Fibroblast of pulmonary artery (primary cell): ENCODE data around the gene JOSD2.
A peak's percentile ranks its signal among the peaks of the same experiment; 100 is the strongest.

Experiments
- DNase-seq: peaks from one replicate; pipeline ENCODE4 v3.0.0-alpha.2; 2010; ENCODE audit warnings: low read depth
- H3K4me3 ChIP-seq: replicated peaks from 2 replicates; pipeline ENCODE4 v1.5.1; 2011; ENCODE audit warnings: low read depth, mild to moderate bottlenecking, control low read depth, low read length, moderate library complexity
- CTCF ChIP-seq: IDR thresholded peaks from 2 replicates; pipeline ENCODE4 v1.5.1; 2011; ENCODE audit warnings: mild to moderate bottlenecking, control low read depth, low read length, inconsistent platforms; ENCODE audit errors: missing control alignments

The JOSD2 gene

GRCh38 chr19:50465000-50465399 is 46.0 kb downstream of the JOSD2 start:
- no peak overlapping the region for H3K4me3 ChIP-seq
- no peak for DNase-seq
- TF ChIP-seq CTCF: no peak

- no peak overlapping the region for H3K4me3 ChIP-seq
- no peak for TF ChIP-seq CTCF
- no peak for DNase-seq
These were observed 46.6 kb downstream of the JOSD2 start for GRCh38 chr19:50464348-50464747.

GRCh38 chr19:50462970-50463369 is 48.0 kb downstream of the JOSD2 start:
- no peak for TF ChIP-seq CTCF
- H3K4me3 ChIP-seq: no peak overlapping the region
- DNase-seq: no peak

- H3K4me3 ChIP-seq: no peak overlapping the region
- peak; percentile 79 for DNase-seq
- peak; percentile 87 for TF ChIP-seq CTCF
These were observed 49.7 kb downstream of the JOSD2 start for GRCh38 chr19:50461066-50461875.

GRCh38 chr19:50460161-50460765 is 50.7 kb downstream of the JOSD2 start:
- DNase-seq: peak; percentile 30
- H3K4me3 ChIP-seq: no peak overlapping the region
- TF ChIP-seq CTCF: no peak

GRCh38 chr19:50459638-50460037 is 51.4 kb downstream of the JOSD2 start:
- TF ChIP-seq CTCF: no peak
- DNase-seq: no peak
- no peak overlapping the region for H3K4me3 ChIP-seq
